ENCODE measurements around the gene CTAGE9.
"Not testable (repeated sequence)": the region's sequence is repeated elsewhere in the genome, so short reads cannot be mapped to it uniquely, and the experiment has no call there.

The CTAGE9 gene

GRCh38 chr6:131754715-131755567, 44.1 kb upstream of the CTAGE9 start:
- ATAC-seq (ENCODE audit: insufficient read depth, low read depth) = no peak
- Histone ChIP-seq H3K4me3 (ENCODE audit: low read depth in 1 of 2, low read length in 2 of 2) (no peak overlapping the region), H3K4me1 (ENCODE audit: insufficient read depth, low read length) (no peaks in the 10 kb centered on the region), H3K9me3 (ENCODE audit: insufficient read depth, low read length, severe bottlenecking) (no peaks in the 10 kb centered on the region), H3K4me2 (ENCODE audit: insufficient read depth, low read length) (no peak overlapping the region), H3K27me3 (ENCODE audit: insufficient read depth, low read length, poor library complexity) (no peaks in the 10 kb centered on the region), H4K20me1 (ENCODE audit: insufficient read depth, low read length) (no peaks in the 10 kb centered on the region), H3K79me2 (ENCODE audit: insufficient read depth, low read length) (no peaks in the 10 kb centered on the region), H3K36me3 (ENCODE audit: insufficient read depth, low read length) (no peaks in the 10 kb centered on the region), H3K27ac (ENCODE audit: low read length) (no peak overlapping the region), H2AFZ (ENCODE audit: low read depth, low read length) (no peak overlapping the region), H3K9ac (ENCODE audit: low read depth, low read length) (no peak overlapping the region)
- TF ChIP-seq EZH2 (IDR thresholded peaks at IDR 0.05; ENCODE audit: borderline replicate concordance, low read depth, low read length, severe bottlenecking) (no peak), CTCF (IDR thresholded peaks at IDR 0.05; ENCODE audit: borderline replicate concordance, extremely low read depth, low read length, poor library complexity, severe bottlenecking) (no peak)
- no peak for DNase-seq

GRCh38 chr6:131754088-131754487, 43.3 kb upstream of the CTAGE9 start:
- Histone ChIP-seq H3K27ac (ENCODE audit: low read length) (no peak overlapping the region), H3K27me3 (ENCODE audit: insufficient read depth, low read length, poor library complexity) (no peaks in the 10 kb centered on the region), H3K4me2 (ENCODE audit: insufficient read depth, low read length) (no peak overlapping the region), H3K79me2 (ENCODE audit: insufficient read depth, low read length) (no peaks in the 10 kb centered on the region), H3K4me3 (ENCODE audit: low read depth in 1 of 2, low read length in 2 of 2) (no peak overlapping the region), H3K9ac (ENCODE audit: low read depth, low read length) (no peak overlapping the region), H3K4me1 (ENCODE audit: insufficient read depth, low read length) (no peaks in the 10 kb centered on the region), H4K20me1 (ENCODE audit: insufficient read depth, low read length) (no peaks in the 10 kb centered on the region), H3K36me3 (ENCODE audit: insufficient read depth, low read length) (no peaks in the 10 kb centered on the region), H3K9me3 (ENCODE audit: insufficient read depth, low read length, severe bottlenecking) (no peaks in the 10 kb centered on the region), H2AFZ (ENCODE audit: low read depth, low read length) (no peak overlapping the region)
- TF ChIP-seq CTCF (IDR thresholded peaks at IDR 0.05; ENCODE audit: borderline replicate concordance, extremely low read depth, low read length, poor library complexity, severe bottlenecking) = no peak
- TF ChIP-seq EZH2 (IDR thresholded peaks at IDR 0.05; ENCODE audit: borderline replicate concordance, low read depth, low read length, severe bottlenecking) = no peak
- no peak for ATAC-seq (ENCODE audit: insufficient read depth, low read depth)
- no peak for DNase-seq

GRCh38 chr6:131751012-131751715, 40.3 kb upstream of the CTAGE9 start:
- H3K4me1 ChIP-seq (ENCODE audit: insufficient read depth, low read length); DNase-seq; H2AFZ ChIP-seq (ENCODE audit: low read depth, low read length); ATAC-seq (ENCODE audit: insufficient read depth, low read depth); H3K36me3 ChIP-seq (ENCODE audit: insufficient read depth, low read length); H4K20me1 ChIP-seq (ENCODE audit: insufficient read depth, low read length); H3K79me2 ChIP-seq (ENCODE audit: insufficient read depth, low read length); H3K9me3 ChIP-seq (ENCODE audit: insufficient read depth, low read length, severe bottlenecking); H3K4me2 ChIP-seq (ENCODE audit: insufficient read depth, low read length); H3K27ac ChIP-seq (ENCODE audit: low read length); H3K27me3 ChIP-seq (ENCODE audit: insufficient read depth, low read length, poor library complexity); H3K9ac ChIP-seq (ENCODE audit: low read depth, low read length); H3K4me3 ChIP-seq (ENCODE audit: low read depth in 1 of 2, low read length in 2 of 2): not testable (repeated sequence)

GRCh38 chr6:131749023-131749422, 38.2 kb upstream of the CTAGE9 start:
- Histone ChIP-seq H3K9me3 (ENCODE audit: insufficient read depth, low read length, severe bottlenecking) (no peaks in the 10 kb centered on the region), H2AFZ (ENCODE audit: low read depth, low read length) (no peak overlapping the region), H3K9ac (ENCODE audit: low read depth, low read length) (no peak overlapping the region), H4K20me1 (ENCODE audit: insufficient read depth, low read length) (no peaks in the 10 kb centered on the region), H3K4me1 (ENCODE audit: insufficient read depth, low read length) (no peaks in the 10 kb centered on the region), H3K4me2 (ENCODE audit: insufficient read depth, low read length) (no peak overlapping the region), H3K27me3 (ENCODE audit: insufficient read depth, low read length, poor library complexity) (no peaks in the 10 kb centered on the region), H3K36me3 (ENCODE audit: insufficient read depth, low read length) (no peaks in the 10 kb centered on the region), H3K4me3 (ENCODE audit: low read depth in 1 of 2, low read length in 2 of 2) (no peak overlapping the region), H3K79me2 (ENCODE audit: insufficient read depth, low read length) (no peaks in the 10 kb centered on the region), H3K27ac (ENCODE audit: low read length) (no peak overlapping the region)
- DNase-seq (no peak), ATAC-seq (ENCODE audit: insufficient read depth, low read depth) (no peak)
- no peak for TF ChIP-seq EZH2 (IDR thresholded peaks at IDR 0.05; ENCODE audit: borderline replicate concordance, low read depth, low read length, severe bottlenecking)
- no peak for TF ChIP-seq CTCF (IDR thresholded peaks at IDR 0.05; ENCODE audit: borderline replicate concordance, extremely low read depth, low read length, poor library complexity, severe bottlenecking)
